LHCN-M2 (cell line): ENCODE results near the gene SCN8A. TPM values are rescaled to one million over a fixed set of nuclear protein-coding genes. Genes with fewer than 3 reads are reported as not detected.

Experiments
- DNase-seq: peaks from one replicate; pipeline ENCODE4 v3.0.0-alpha.2; 2012; ENCODE audit warnings: low read depth
- total RNA-seq: library from RNA; depleted of rRNA; stranded (reverse); fragments of >200 nt; gene quantifications from 2 replicates; pipeline ENCODE4 v1.2.3, GENCODE V29; 2014

SCN8A gene
- total RNA-seq, 1 experiment from 2014 or later, result 7.2 TPM

DNA sequence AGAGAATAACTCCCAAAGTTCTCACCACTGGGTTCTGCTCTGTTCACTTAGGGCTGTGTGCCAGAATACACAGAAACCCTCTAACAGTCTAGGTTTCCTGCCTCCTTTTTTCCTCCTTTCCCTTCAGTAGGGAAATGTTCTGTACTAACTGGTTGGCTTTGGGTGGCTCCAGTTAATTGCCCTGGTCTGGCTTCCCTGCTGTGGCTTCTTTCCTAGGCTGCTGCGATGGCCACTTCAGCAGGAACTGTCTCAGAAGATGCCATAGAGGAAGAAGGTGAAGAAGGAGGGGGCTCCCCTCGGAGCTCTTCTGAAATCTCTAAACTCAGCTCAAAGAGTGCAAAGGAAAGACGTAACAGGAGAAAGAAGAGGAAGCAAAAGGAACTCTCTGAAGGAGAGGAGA is 115.2 kb downstream of the SCN8A start:
- DNase-seq, result no peak

DNA sequence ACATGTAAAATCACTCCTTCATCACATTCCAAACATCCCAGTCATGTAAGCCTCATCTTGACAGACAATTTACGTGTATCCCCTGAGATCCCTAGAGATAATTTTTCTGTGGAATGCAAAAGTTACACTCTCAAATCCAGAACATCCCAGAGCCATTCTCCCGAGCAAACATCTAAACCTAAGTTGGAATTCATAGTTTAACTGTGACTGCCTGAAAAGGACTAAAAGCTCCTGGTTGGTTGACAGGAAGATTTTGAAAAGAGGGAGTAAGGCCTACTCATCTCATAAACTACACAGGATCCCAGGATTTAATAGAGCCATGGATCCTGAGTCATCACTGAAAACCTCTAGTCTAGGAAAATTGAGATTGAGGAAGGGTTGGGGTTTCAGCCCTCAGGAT is 123.6 kb downstream of the SCN8A start:
- peak; percentile 76 for DNase-seq

DNA sequence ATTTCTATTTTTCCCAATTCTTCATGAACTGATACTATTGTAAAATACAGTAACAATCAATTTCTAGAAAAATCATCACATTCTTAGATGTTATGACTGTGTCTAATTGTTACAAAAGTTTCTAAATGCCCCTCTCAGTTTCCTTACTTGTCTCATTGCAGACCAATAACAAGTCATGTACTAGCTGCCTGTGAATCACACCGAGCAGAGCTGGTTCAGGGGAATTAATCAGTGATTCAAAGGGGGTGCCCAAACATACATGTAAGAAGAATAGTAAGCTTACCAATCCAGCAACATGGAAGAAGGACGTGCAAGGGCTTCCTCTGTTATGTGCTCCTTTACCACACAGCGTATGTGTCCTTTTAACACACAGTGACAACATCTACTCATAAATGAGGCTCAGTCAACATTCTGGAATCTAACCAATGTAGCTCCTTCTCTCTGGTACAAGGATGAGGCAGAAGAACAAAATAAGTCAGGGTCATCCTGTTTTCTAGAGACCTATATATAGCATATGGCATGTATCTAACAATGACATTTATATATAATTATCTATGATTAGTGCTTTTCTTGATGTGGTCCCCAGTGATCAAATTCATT is 126.4 kb downstream of the SCN8A start:
- no peak for DNase-seq

DNA sequence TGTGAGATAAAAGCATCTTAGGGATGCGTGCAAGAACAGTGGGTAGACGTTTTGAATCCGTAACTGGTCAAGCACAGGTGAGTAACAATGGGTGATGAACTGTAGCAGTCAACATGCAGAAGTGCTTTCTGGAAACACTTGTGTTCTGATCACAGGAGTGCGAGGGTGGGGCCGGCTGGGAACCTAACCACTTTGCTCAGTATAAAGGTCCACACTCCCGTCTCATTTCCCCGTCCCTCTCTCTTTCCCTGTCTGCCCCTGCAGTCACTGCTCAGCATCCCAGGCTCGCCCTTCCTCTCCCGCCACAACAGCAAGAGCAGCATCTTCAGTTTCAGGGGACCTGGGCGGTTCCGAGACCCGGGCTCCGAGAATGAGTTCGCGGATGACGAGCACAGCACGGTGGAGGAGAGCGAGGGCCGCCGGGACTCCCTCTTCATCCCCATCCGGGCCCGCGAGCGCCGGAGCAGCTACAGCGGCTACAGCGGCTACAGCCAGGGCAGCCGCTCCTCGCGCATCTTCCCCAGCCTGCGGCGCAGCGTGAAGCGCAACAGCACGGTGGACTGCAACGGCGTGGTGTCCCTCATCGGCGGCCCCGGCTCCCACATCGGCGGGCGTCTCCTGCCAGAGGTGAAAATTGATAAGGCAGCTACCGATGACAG is 130.4 kb downstream of the SCN8A start:
- DNase-seq, result no peak

DNA sequence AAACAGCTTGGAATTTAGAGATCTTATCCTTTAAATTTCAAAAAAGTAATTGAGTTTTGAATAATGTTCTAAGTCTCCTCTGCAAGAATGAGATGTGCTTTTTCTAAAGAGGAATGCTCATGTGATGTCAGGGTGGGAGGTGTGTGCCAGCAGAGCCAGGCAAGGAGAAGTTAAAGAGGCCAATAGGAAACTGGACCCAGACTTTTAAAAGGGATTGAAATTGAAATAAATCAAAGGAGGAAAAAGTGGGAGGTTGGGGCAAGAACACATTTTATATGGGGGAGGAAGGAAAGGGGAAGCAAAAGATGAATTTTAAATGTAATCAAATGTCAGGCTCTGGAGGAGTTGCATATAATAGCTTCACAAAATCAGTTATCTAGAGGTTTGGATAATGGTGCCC is 131.4 kb downstream of the SCN8A start:
- no peak for DNase-seq

DNA sequence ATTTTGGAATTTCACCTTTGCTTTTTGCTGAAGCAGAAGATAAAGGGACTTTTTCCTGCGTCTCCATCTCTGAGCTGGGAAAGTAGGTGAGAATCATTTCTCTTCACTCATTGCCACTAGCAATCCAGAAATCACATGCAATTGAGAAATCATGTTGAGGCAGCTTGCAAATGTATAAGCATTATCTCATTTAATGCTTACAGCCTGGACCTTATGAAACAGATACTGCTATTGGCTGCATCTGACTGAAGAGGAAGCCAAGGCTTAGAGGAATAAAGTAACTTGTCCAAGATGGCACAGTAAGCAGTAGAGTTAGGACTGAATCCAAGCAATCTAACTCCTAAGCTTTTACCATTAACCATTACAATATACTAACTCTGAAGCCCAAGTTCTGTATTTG is 135.1 kb downstream of the SCN8A start:
- no peak for DNase-seq

DNA sequence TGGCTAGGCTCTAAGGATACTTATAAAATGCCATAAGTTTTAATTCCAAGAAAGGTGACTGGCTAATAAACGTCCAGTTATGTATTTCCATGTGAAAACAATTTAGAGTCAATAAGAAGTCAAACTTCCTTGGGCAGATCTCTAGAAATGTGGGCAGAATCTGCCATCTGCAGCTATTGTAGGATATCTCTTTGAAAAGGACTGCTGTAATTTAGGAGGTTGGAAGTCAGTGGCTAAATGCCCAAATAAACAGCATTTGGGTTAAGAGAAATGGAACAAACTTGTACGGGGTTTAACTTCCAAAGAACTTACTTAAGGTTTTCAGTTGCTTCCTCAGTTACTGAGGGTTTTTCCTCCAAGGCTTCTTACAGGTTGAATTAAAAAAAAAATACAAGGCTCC is 135.9 kb downstream of the SCN8A start:
- no peak for DNase-seq

DNA sequence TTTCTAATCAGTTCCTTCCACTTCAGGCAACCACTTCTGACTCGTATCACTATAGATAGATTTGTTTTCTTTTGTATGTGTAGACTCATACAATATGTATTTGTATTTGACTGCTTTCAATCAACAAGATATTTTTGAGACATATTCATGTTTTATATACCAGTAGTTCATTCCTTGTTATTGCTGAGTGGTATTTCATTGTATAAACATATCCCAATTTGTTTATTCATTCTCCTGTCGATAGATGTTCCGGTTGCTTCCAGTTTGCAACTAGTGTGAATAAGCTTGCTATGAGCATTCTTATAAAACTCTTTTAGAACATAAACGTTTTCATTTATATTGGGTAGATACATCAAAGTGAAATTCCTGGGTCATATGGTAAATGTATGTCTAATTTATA is 138.3 kb downstream of the SCN8A start:
- DNase-seq, result no peak

DNA sequence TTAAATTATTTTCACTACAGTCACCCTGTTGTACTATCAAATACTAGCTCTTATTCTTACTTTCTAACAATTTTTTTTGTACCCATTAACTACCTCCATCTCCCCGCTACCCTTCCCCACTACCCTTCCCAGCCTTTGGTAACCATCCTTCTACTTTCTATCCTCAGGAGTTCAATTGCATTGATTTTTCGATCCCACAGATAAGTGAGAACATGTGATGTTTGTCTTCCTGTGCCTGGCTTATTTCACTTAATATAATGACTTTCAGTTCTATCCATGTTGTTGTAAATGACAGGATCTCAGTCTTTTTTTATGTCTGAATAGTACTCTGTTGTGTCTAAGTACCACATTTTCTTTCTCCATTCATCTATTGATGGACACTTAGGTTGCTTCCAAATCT is 139.7 kb downstream of the SCN8A start:
- DNase-seq, result no peak

DNA sequence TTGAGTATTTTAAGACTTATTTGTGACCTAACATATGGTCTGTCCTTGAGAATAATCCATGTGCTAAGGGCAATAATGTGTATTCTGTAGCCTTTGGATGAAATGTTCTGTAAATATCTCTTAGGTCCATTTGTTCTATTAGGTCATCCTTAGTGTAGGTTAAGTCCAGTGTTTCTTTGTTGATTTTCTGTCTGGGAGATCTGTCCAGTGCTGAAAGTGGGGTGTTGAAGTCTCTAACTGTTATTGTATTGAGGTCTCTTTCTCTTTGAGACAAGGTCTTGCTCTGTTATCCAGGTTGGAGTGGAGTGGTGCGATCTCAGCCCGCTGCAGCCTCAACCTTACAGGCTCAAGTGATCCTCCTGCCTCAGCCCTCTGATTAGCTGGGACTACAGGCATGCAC is 149.5 kb downstream of the SCN8A start:
- no peak for DNase-seq

DNA sequence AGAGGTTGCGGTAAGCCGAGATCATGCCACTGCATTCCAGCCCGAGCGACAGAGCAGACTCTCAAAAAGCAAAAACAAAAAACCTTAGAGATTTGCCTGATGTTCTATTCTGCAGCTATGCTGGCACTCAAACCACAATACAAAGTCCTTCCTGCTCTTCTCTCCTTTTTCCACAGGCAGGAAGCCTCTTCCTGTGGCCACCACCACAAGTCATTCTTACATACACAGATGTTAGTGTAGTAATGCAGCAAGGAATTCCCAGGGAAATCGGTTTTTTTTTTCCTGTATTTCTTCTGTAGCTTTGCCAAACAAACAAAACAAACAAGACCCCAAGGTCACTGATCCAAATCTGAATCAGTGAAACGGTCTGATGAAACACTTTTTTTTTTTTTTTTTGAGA is 153.2 kb downstream of the SCN8A start:
- peak; percentile 40 for DNase-seq

DNA sequence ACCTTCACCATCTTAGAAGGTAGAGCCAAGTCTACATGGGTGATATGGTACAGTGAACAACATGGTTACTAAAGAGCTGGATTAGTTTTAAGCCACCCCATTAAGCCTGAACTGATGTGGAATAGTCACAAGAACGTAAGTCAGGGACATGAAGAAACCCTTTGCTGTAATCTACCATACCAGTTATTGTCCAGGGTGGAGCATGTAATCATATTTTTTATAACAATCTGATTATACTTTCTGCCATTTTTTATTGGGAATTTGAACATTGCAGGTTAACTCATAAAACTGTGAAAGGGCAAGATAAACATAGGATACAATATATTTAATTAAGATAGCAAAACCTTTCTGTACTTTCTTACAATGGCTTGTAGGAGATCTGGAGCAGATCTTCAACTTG is 153.9 kb downstream of the SCN8A start:
- DNase-seq, result no peak

DNA sequence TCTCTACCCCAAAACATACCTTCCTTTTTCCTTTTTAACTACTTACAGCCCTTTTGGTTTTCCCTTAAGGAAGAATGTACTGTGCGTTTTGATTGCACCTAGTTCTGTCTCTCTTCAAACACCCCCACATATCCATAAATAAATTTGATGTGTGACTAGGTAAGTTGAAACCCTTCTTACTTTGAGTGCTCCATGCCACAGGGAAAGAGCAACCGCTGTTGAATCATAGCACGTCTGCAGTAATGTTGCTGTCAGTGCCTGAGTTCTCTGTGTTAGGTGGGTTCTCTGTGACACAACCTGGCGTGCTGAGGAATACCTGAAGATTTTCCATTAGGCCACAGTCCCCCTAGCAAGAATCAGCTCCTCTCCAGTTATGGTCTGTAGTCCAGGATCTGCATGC is 155.4 kb downstream of the SCN8A start:
- no peak for DNase-seq

DNA sequence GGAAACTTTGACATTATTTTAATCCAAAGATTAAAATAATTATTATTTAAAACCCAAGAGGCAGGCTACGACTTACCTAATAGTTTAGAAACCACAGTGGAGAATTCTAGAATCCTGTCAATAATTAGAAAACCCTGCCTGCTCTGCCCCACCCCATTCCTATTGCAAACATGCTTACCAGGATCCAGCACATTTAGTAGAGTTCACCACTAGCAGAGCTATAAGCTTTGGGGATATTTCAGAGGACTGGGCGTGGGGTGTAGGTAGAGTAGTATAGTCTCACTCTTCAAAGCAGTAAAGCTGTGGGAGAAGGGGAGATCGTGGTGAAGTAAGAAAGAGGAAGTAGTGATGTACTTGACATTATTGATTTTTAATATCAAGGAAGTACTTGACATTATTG is 157.2 kb downstream of the SCN8A start:
- DNase-seq, result no peak

DNA sequence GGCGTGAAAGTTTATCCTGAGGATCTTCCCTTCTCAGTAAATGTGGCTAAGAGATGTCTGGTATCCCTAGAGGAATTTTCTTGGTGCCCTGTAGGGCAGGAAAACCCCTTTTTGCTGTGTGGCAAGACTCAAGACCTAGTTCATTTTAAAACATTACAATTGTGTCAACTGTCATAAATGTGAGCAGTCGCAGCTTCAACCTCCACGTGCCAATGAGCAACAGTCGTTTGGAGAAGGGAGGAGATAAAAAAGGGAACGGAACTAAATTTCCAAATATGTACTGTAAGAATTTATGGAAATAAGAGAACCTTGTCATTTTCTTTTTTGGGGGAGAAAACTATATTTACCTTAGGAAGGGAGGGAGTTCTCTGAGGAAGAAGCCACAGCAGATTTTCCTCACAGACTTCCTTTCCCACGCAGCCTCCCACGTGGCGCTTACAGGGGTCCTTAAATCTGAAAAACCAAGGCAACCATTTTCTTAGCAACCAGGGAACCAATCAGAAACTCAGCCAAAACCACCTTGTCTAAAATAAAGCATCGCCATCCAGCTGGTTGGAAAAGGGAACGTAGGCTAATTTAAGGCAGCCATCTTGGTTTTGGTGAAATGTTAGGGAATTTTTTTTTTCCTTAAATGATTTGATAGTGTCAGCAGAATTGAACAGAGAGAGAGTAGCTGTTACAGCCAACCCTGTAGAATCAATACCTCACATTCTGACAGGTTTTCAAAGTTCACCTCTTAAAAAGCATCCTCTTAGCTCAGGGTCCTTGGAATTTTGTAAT is 158.4 kb downstream of the SCN8A start:
- no peak for DNase-seq

DNA sequence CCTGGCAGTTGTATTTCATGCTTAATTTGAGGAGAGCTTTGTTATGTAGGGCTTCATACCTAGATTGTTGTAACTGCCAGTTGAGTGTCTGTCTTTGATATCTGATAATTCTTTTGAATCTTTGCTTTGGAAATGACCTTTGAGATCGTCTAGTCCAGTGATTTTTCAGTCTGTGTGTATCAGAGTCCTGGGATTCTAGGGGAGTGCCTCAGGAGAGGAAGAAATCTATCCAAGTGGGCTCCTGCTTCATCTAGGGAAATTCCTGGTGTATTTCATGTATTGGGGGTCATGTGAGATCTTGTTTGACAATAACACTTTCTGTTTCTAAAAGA is 158.9 kb downstream of the SCN8A start:
- no peak for DNase-seq

DNA sequence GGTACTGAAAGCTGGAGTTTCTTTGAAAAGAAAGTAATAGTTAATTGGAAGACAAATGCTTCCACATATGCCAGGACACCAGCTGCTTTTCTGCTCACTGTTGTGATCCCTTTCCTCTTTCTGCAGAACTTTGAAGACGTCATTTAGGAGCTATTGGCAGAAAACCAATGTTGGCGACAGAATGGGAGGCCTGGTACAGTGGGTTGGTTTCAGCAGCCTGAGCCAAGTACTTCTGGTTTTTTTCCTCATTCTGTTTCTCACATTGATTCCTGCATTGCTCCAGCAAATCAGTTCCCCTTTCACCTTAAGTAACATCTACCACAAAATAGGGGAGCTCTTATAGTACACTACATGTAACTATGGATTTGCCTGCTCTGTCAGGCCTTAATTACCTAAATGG is 160.6 kb downstream of the SCN8A start:
- DNase-seq, result peak; percentile 26

DNA sequence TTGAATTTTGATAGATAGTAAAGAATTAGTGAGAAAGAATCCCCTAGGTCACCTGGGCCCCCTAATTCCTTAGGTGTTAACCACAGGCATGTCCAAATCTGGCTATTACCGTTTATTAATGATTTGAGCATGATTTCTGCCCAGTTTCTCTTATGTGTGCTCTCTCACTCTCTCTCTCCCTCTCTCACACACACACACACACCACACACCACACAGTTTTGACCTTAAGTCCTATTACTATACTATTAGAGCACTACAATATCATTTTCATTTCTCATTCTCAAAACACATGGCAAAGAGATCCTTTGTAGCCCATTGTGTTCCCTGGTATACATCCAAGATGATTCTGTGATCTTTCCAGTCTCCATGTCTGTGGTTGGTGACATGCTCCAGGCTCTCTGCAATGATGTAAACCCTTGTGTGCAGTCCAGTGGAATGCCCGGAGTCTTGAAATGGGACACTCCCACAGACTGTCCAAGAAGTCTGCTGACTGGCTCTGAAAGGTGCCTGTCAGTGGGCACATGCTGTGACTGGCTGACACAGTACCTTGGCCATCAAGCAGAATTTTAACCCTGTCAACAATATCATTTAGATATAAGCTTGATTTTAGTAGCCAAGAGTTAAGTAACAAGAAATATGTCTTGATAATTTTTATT is 161.3 kb downstream of the SCN8A start:
- DNase-seq, result peak; percentile 85

DNA sequence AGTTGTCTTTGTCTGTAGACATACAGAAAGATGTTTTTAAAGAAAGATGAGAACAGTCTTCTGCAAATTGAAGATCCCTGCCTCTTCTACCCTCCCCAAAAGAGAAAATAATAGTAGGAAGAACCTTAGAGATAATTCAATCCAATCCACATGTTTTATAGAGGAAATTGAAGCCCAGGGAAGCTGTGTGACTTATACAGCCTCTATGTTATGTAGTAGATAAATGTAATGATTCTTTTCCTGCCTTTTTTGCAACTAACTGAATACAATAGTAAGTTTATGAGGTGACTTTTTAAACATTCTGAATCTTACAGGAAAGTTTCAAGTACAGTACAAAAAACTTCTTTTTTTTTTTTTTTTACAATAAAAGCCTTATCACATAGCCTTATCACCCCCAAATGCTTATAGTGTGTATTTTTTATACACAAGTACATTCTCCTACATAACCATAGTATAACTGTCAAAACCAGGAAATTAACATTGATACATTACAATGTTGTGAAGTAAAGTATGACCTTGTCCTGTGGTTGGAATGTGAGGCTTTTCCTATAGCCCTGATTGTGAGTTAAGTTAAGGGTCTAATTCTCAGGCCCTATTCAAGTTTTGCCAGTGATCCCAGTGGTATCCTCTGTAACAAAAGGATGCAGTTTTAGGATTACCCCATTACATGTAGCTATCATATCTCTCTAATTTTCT is 163.1 kb downstream of the SCN8A start:
- no peak for DNase-seq

DNA sequence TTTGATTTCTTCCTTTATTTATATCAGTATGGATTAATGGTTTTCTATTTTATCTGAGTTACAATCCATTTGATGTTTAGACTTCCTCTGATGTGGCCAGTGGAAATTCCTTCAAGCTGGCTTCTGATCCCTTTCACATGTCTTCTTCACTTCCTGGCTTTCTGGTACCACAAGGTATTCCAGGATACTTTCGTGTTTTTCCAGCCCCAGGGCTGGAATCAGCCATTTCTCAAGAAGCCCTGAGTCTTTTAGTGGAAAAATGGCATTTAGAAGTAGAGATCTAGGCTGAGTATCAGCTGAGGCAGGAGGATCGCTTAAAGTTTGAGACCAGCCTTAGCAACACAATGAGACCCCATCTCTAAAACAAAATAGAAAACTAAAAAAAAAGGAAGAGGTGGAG is 164.2 kb downstream of the SCN8A start:
- no peak for DNase-seq

DNA sequence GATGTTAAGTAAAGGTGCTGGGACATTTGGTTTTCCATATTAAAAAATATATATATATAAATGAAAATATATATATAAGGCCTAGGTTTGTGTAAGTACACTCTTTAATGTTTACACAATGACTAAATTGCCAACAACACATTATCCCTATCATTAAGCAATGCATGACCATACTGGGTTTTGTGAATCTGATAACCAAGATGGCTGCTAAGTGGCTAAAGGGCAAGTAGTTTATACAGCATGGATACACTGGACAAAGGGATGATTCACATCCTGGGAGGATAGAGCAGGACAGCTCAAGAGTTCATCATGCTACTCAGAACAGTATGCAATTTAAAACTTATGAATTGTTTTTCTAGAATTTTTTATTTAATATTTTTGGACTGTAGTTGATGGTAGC is 168.1 kb downstream of the SCN8A start:
- peak; percentile 69 for DNase-seq

DNA sequence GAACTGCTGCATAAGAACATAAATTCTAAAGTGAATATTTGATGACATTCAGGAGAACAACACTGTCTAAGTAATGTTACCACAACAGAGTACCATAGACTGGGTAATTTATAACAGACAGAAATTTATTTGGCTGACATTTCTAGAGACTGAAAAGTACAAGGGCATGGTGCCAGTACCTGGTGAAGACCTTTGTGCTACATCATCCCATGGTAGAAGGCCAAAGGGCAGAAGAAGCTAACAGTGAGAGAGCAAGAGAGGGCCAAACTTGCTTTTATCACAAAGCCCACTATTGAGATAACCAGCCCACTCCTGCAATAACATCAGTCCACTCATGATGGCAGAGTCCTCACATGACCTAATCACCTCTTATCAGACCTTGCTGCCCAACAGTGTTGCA is 168.7 kb downstream of the SCN8A start:
- DNase-seq, result no peak
